HTERT RPE-1 (cell line): Measurements from ENCODE around the gene MDM2.

ENCODE experiments used
- in situ Hi-C: fragments of 300-500 bp; cut with MboI; formaldehyde crosslinking; loops from 4 replicates; pipeline ENCODE4 v1.14.3; 2020; ENCODE audit warnings: low sequenced_read_pairs

Gene MDM2

GRCh38 chr12:68807576-68808387 is at the start of gene MDM2:
Gene MDM2, plus strand, starts transcription at chr12:68808177. Its CDS starts 301 bp downstream, at chr12:68808478.
- in situ Hi-C loops: no loop called here

DNA sequence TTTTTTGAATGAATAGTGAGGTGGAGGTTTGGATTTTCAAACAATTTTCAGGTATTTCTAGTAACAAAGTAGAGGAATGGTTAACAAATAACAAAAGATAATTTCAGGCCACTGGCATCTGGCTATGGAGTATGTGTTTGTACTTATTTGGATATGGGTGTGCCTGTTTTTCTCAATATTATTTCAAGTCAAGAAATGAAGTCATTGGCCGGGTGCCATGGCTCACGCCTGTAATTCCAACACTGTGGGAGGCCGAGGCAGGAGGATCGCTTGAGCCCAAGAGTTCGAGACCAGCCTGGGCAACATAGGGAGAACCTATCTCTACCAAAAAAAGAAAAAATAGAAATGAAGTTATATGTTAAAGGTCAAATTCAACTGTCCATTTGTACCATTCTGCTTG is 48.1 kb upstream of the MDM2 start:
- in situ Hi-C loops: no loop called here

DNA sequence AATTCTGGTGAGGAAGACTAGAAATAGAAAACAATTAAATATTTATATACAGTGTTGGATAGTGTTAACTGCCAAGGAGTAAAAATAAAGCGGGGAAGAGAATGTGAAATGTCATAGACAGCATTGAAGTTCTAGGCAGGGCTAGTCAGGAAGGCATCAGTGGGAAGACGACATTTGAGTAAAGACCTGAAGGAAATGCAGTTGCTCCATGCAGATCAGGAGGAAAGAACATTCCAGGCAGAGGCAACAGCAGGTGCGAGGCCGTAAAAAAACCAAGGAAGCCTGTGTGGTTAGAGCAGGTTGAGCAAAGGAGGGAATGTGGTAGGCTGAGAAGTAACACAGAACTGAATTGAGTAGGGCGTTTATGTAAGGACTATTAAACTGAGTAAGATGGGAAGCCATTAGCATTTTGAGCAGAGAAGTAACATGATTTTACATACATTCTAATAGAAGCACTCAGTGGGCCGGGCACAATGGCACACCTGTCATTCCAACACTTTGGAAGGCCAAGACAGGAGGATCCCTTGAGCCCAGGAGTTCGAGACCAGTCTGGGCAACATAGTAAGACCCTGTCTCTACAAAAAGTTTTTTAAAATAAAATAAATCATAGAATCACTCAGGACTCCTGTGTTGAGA is 47.1 kb upstream of the MDM2 start:
- in situ Hi-C loops: no loop called here

DNA sequence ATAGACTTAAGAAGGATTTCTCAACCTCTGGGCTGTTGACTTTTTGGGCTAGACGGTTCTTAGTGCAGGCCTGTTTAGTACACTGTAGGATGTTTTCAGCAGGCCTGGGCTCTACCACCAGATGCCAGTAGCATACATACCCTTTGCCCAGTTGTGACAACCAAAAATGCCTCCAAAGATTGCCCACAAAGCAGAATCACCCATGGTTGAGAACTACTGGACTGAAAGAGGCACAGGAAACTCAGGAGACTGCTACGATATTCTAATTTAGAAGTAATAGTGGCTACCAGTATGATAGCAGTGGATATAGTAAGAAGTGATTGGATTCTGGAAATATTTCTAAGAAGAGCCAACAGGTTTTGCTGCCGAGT is 46.5 kb upstream of the MDM2 start:
- in situ Hi-C loops: no loop called here

GRCh38 chr12:68761901-68762630 is 45.9 kb upstream of the MDM2 start:
- in situ Hi-C loops: no loop called here

GRCh38 chr12:68762691-68763090 is 45.3 kb upstream of the MDM2 start:
- in situ Hi-C loops: no loop called here

GRCh38 chr12:68765696-68766095 is 42.3 kb upstream of the MDM2 start:
- in situ Hi-C loops: no loop called here

- in situ Hi-C loops: no loop called here
These were observed 41.3 kb upstream of the MDM2 start for GRCh38 chr12:68766646-68767045.

DNA sequence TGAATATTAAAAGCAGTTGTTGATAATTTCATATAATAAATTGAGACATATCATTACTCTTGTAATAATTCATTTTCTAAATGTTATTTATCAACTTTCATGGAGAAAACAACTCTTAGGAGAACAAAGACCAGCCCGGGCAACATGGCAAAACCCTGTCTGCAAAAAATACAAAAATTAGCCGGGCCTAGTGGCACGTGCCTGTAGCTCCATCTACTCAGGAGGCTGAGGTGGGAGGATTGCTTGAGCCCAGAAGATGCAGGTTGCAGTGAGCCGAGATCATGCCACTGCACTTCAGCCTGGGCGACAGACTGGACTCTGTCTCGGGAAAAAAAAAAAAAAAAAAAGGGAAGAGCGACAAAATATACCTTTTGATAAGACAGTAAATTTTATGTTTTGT is 40.8 kb upstream of the MDM2 start:
- in situ Hi-C loops: no loop called here

DNA sequence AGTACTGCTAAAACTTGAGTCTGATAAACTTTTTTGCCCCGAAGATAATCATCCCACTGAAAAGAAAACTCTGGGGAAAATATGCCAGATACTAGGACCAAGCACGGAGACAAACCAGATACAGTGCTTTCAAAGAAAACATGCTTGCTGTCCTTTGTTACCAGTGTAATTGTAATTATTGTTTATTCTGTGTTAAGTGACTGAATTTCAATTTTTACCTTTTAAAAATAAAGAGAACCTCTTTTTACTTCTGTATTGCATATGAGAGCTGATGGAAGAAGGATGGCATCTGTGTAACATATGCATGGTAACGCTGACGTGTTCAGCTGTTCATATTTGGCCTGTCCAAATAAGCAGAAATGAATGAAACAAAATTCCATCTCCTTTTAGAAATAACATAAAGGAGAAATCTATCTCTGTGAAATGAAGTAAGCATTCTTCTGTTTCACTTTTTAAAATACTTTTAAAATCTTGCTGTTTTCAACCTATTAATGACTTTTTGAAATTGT is 39.5 kb upstream of the MDM2 start:
- in situ Hi-C loops: no loop called here

GRCh38 chr12:68769941-68770340 is 38.0 kb upstream of the MDM2 start:
- in situ Hi-C loops: no loop called here

GRCh38 chr12:68771223-68771925 is 36.6 kb upstream of the MDM2 start:
- in situ Hi-C loops: no loop called here

- in situ Hi-C loops: no loop called here
These were observed 35.3 kb upstream of the MDM2 start for GRCh38 chr12:68772714-68773113.

DNA sequence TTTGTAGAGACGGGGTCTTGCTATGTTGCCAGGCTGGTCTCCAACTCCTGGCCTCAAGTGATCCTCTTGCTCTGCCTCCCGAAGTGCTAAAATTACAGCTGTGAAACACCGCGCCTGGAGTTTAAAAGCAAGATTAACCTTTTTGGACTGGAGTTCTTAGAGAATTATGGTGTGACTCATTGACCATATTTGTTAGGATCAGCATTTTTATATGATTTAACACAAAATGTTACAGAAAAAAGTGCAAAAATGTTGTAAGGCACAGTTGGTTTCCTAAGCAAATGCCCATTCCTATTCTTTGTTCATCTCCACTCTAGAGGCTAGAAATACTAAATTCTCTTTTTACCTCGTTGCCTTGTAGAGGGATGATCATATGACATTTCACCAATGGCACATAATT is 34.4 kb upstream of the MDM2 start:
- in situ Hi-C loops: no loop called here

- in situ Hi-C loops: no loop called here
These were observed 32.8 kb upstream of the MDM2 start for GRCh38 chr12:68775121-68775630.

DNA sequence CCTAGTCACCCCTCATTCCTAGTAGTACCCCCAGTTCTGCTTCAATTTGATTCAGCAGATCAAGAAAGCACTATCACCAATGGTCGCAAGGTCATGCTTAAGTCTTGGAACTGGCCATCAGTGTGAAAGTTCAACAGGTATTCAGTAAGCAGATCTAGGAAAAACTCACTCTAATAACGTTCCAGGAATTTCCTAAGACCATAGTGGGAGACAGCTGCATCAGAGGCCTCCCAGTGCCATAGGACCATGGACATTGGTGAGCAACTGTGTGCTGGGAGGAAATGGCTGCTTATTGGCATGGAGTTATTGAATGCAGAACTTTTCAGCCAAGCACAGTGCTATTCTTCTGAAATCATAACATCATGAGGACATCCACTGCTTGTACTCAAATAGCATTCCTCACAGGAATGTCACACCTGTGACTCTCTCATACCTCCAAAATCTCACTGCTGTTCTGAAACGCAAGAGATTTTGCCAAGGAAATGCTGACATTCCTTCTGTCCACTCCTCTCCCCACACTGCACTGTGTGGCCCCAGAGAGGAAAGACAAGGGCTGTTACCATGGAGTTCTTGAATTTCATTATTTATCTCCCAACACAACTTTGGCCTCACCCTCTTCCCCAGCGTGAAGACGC is 30.9 kb upstream of the MDM2 start:
- in situ Hi-C loops: no loop called here

GRCh38 chr12:68779280-68779679 is 28.7 kb upstream of the MDM2 start:
- in situ Hi-C loops: no loop called here

- in situ Hi-C loops: no loop called here
These were observed 27.2 kb upstream of the MDM2 start for GRCh38 chr12:68780731-68781130.

DNA sequence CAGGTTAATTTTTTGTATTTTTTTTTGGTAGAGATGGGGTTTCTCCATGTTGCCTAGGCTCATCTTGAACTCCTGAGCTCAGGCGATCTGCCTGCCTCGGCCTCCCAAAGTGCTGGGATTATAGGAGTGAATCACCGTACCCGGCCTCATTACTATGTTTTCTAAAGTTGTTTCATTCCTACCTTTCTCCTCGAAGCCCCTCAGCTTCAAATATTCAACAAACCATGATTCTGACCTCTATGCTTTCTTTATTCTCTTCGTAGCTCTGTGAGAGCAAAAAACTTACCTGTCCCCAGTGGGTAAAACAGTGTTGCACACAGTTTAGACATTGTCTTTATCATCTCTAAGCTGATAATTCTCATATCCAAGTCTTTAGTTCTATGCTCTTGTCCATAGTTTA is 26.2 kb upstream of the MDM2 start:
- in situ Hi-C loops: no loop called here

- in situ Hi-C loops: no loop called here
These were observed 24.0 kb upstream of the MDM2 start for GRCh38 chr12:68784015-68784414.
